ENCODE results near the gene GFAP.

DNA sequence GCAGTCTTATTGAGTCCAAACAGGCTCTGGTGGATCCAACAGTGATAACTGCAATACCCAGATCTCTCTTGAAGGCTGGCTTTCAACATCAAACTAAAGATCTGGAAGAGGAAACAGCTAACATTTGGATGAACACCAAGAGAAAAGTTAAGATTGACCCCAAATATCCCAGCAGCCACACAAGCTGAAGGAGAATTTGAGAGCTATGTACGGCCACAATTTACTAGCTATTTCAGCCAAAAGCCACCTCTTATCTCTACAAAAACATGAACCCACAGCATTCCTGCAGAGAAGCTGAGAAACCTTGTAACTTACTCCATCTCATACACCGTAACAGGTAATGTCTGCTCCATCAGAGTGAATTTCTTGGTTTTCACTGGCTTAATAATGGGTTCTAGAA lies 30.4 kb downstream of the GFAP start:
- TF ChIP-seq, protein P1, sequence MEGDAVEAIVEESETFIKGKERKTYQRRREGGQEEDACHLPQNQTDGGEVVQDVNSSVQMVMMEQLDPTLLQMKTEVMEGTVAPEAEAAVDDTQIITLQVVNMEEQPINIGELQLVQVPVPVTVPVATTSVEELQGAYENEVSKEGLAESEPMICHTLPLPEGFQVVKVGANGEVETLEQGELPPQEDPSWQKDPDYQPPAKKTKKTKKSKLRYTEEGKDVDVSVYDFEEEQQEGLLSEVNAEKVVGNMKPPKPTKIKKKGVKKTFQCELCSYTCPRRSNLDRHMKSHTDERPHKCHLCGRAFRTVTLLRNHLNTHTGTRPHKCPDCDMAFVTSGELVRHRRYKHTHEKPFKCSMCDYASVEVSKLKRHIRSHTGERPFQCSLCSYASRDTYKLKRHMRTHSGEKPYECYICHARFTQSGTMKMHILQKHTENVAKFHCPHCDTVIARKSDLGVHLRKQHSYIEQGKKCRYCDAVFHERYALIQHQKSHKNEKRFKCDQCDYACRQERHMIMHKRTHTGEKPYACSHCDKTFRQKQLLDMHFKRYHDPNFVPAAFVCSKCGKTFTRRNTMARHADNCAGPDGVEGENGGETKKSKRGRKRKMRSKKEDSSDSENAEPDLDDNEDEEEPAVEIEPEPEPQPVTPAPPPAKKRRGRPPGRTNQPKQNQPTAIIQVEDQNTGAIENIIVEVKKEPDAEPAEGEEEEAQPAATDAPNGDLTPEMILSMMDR (IDR thresholded peaks at IDR 0.05), result no peak
- TF ChIP-seq POLR2A (IDR thresholded peaks at IDR 0.05), result no peak
